Activated T-helper 2 cell treated with anti-CD3 and anti-CD28 coated beads, Interferon-gamma antibody, Interleukin-2, Interleukin-4, amounts not matched to agents 10 μg/mL and 5 μg/mL and 100 μg/mL, durations not matched to agents 14 hours and 24 hours and 36 hours (primary cell): Measurements from ENCODE around the gene EFNA4. TPM values are rescaled to one million over a fixed set of nuclear protein-coding genes. Genes with fewer than 3 reads are reported as not detected.
A peak's percentile ranks its signal among the peaks of the same experiment; 100 is the strongest.

Source experiments
- DNase-seq: peaks from one replicate; pipeline ENCODE4 v3.0.0; 2021; ENCODE audit warnings: low spot score
- H3K27ac Mint-ChIP-seq: one replicate; pipeline ENCODE4 v1.8.0; 2021; ENCODE audit warnings: mixed read lengths
- H3K27me3 Mint-ChIP-seq: one replicate; pipeline ENCODE4 v1.8.0; 2021; ENCODE audit warnings: low read depth, mixed read lengths
- H3K36me3 Mint-ChIP-seq: one replicate; pipeline ENCODE4 v1.8.0; 2021; ENCODE audit warnings: low read depth, mixed read lengths
- H3K4me1 Mint-ChIP-seq: one replicate; pipeline ENCODE4 v1.8.0; 2021; ENCODE audit warnings: low read depth, mixed read lengths
- H3K4me3 Mint-ChIP-seq: one replicate; pipeline ENCODE4 v1.8.0; 2021; ENCODE audit warnings: low read depth, mild to moderate bottlenecking, moderate library complexity, mixed read lengths
- H3K9me3 Mint-ChIP-seq: one replicate; pipeline ENCODE4 v1.8.0; 2021; ENCODE audit warnings: mixed read lengths
- intact Hi-C: fragments of 100-400 bp; cut with micrococcal nuclease; formaldehyde crosslinking; loops from one replicate; pipeline ENCODE4 v1.15.1; 2023
- total RNA-seq: library from RNA; stranded (reverse); gene quantifications from 2 replicates; pipeline ENCODE4 v1.2.3, GENCODE V29; 2022

Gene EFNA4
- total RNA-seq, 1 donor from 2014 or later, result 10.5 TPM

DNA sequence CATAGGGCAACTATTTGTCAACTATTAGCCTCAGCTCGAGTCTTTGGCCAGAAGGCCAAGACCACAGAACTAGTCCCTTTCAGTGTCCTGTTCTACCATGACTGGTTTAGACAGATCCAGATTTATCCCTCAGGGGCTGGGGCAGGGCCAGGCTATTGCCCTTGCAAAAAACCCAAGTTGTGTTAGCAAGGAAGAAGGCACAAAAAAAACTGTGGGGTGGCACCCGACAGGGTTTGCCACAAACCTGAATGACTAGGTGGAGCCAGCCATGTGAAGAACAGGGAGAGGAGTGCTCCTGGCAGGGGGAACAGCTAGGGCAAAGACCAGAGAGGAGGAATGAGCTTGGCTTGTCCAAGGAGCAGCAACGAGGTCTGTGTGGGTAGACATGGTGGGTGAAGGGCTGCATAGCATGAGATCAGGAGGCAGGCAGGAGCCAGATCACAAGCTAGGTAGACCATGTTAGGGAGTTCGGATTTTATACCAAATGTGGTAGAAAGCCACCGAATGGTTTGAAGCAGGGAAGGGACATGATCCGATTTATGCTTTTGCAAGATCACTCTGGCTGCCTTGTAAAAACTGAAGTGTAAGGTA is 25.6 kb upstream of the EFNA4 start:
- H3K36me3 Mint-ChIP-seq, result no peaks in the 10 kb centered on the region
- H3K27ac Mint-ChIP-seq, result no peak overlapping the region
- H3K27me3 Mint-ChIP-seq, result peaks cover 8% of the 10 kb centered on the region
- peaks cover 3% of the 10 kb centered on the region for H3K4me1 Mint-ChIP-seq
- intact Hi-C loops, result no loop called here
- no peak overlapping the region for H3K4me3 Mint-ChIP-seq
- no peak for DNase-seq
- H3K9me3 Mint-ChIP-seq, result no peaks in the 10 kb centered on the region

DNA sequence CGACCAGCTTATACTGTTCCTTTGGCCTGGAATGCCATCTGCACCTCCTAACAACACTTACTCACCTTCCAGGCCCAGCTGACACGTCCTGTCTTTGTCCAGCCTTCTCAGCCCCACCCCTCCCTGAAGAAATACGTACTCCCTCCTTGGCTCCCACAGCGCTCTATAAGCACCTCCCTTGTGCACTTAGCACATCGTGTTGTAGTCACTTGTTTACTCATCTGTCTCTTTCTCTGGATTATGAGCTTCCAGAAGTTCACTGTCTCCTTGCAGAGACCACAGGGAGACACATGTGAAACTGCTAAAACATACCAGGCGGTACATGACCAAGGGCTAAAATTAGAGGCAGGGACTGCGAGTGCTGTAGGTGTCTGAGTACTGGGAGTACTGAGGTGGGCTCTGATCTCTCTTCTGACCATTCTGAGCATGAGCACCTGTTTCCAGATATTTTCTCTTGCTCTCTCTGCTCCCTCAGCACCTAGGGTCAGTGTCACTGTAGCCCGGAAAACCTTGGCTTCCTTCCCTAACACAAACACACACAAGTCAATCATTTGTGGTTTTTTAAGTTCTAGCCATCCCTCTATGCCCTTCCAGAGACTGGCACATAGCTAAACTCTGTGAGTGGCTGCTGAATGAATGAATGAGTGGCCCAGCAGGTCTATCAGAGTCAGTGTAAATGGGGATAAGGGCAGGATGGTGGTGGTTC is 24.8 kb upstream of the EFNA4 start:
- H3K4me1 Mint-ChIP-seq, result peaks cover 3% of the 10 kb centered on the region
- intact Hi-C loops, result no loop called here
- no peaks in the 10 kb centered on the region for H3K36me3 Mint-ChIP-seq
- DNase-seq, result no peak
- no peaks in the 10 kb centered on the region for H3K9me3 Mint-ChIP-seq
- H3K4me3 Mint-ChIP-seq, result no peak overlapping the region
- H3K27me3 Mint-ChIP-seq, result peaks cover 8% of the 10 kb centered on the region
- H3K27ac Mint-ChIP-seq, result no peak overlapping the region

DNA sequence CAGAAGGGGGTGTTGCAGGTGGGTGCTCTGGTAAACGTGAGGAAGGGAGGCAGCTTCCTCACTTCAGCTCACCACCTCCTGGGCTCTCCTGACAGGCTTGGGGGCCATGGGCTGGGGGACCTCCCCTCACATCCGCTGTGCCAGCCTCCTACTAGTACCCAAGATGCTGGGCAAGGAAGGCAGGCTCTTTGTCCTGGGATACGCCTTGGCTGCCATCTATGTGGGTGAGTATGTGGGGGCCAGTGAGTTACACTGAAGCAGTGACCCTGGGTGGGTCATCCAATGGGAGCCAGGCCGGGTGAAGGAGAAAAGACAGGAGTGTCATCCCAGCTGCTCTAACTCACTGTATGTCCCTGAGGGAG is 24.3 kb upstream of the EFNA4 start:
- intact Hi-C loops, result no loop called here
- Mint-ChIP-seq H3K9me3 (no peaks in the 10 kb centered on the region), H3K27me3 (peaks cover 8% of the 10 kb centered on the region), H3K4me3 (no peak overlapping the region), H3K36me3 (no peaks in the 10 kb centered on the region), H3K27ac (no peak overlapping the region), H3K4me1 (peaks cover 3% of the 10 kb centered on the region)
- no peak for DNase-seq

DNA sequence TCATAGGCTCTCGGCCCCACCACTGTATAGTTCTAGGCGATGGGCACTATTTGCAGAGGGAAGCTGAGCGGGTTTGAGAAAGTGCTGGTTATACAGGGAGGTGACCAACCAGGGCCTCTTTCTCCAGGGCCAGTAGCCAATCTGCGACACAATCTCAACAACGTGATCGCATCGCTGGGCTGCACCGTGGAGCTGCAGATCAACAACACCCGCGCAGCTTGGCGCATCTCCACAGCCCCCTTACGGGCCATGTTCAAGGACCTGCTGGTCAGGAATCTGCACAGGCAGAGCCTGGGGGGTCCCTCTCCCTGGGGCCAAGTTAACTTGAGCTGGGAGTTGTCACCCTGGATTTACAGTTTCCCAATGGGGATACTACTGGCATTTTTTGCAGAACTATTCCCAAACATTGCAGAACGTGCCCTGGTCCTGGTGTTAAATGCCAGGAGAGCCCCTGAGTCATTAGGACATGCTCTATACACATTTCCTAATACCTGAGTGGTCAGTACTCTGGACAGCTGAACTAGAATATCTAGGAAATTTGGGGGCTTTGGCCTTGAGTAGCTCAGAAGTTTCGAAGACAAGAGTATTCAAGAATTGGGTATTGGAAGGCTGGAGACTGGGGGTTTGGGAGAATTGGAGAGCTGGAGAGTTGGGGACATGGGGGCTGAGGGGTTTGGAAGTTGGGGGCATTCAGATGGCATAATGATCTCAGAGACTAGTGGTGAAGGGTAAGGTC is 23.0 kb upstream of the EFNA4 start:
- peaks cover 7% of the 10 kb centered on the region for H3K27me3 Mint-ChIP-seq
- H3K4me3 Mint-ChIP-seq, result no peak overlapping the region
- peaks cover 14% of the 10 kb centered on the region for H3K4me1 Mint-ChIP-seq
- no peaks in the 10 kb centered on the region for H3K9me3 Mint-ChIP-seq
- no peak for DNase-seq
- no peaks in the 10 kb centered on the region for H3K36me3 Mint-ChIP-seq
- H3K27ac Mint-ChIP-seq, result no peak overlapping the region
- intact Hi-C loops, result no loop called here

DNA sequence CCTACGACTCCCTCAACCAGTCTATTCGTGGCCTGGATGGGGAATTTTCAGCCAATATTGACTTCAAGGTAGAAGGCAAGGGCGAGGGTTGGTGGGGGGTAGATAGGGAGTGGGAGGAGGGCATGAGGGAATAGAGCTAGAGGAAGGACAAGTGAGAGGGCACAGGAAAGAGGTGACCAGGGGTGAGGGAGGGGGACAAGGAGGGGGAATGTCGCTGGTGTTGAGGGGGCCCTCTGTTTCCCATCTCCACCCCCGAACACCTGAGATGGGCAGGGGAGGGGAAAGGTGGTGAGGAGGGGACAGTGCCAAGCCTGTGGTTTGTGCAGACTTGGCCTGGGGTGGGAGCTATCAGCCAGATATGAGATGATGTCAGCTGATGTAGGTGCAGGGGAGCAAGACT is 20.8 kb upstream of the EFNA4 start:
- no peak overlapping the region for H3K27ac Mint-ChIP-seq
- no peaks in the 10 kb centered on the region for H3K9me3 Mint-ChIP-seq
- peaks cover 6% of the 10 kb centered on the region for H3K27me3 Mint-ChIP-seq
- intact Hi-C loops, result no loop called here
- H3K4me3 Mint-ChIP-seq, result no peak overlapping the region
- H3K4me1 Mint-ChIP-seq, result peaks cover 15% of the 10 kb centered on the region
- DNase-seq, result no peak
- no peaks in the 10 kb centered on the region for H3K36me3 Mint-ChIP-seq

DNA sequence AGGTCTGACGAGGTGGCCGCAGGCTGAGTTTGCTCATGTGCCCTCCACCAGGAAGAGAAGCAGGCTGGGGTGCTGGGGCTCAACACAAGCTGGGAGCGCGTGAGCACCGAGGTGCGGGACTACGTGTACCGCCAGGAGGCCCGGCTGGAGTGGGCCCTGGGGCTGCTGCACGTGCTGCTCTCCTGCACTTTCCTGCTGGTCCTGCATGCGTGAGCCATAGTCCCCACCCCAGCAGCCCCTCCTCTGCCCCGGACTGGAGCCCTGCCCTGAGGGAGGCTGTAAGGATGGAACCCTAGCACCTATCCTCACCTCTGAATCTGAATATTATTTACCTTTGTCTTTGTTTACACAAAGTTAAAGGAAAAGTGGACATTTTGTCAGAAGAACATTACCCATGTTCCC is 20.2 kb upstream of the EFNA4 start:
- Mint-ChIP-seq H3K9me3 (no peaks in the 10 kb centered on the region), H3K4me1 (peaks cover 15% of the 10 kb centered on the region), H3K4me3 (no peak overlapping the region), H3K36me3 (no peaks in the 10 kb centered on the region), H3K27ac (no peak overlapping the region), H3K27me3 (peaks cover 2% of the 10 kb centered on the region)
- no peak for DNase-seq
- intact Hi-C loops, result no loop called here

DNA sequence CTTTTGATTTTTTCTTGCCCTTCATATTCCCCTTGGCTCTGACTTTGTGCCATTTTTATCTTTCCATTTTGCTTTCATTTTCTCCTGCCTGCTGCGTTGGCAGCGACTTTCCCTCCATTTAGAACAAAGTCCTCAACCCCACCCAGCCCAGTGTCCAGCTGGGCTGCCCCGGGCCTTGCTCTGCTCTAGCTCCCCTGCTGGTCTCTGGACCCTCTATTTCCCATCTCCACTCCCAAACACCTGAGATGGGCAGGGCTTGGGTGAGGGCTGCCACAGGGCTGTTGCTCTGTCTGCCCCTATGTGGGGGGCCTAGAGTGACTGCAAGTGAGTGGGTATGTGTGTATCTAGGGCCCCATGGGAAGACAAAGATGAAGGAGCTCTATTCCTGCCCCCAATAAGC is 19.7 kb upstream of the EFNA4 start:
- Mint-ChIP-seq H3K27ac (no peak overlapping the region), H3K27me3 (no peaks in the 10 kb centered on the region), H3K36me3 (no peaks in the 10 kb centered on the region), H3K4me1 (peaks cover 15% of the 10 kb centered on the region), H3K9me3 (no peaks in the 10 kb centered on the region), H3K4me3 (no peak overlapping the region)
- no peak for DNase-seq
- intact Hi-C loops, result loop anchor here (2.0 kb wide), 1 partner anchor 17 kb away; no protein-coding TSS in a partner anchor

DNA sequence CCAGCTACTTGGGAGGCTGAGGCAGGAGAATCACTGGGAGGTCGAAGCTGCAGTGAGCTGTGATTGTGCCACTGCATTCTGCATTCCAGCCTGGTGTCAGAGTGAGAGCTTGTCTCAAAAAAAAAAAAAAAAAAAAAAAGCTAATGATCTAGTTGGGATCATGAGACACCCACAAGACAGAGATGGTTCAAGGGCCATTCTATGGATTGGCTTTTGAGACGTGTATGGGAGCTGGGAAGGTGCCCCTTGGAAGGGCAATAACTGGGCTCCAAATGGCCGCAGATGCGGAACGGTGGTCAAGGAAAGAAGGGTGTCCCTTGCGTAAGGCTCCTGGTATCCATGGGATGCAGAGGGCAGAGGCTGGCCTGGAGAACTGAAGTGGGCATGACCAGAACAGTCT is 19.2 kb upstream of the EFNA4 start:
- DNase-seq, result no peak
- Mint-ChIP-seq H3K4me1 (peaks cover 12% of the 10 kb centered on the region), H3K27ac (no peak overlapping the region), H3K36me3 (no peaks in the 10 kb centered on the region), H3K27me3 (no peaks in the 10 kb centered on the region), H3K4me3 (no peak overlapping the region), H3K9me3 (no peaks in the 10 kb centered on the region)
- intact Hi-C loops, result loop anchor here (2.0 kb wide), 1 partner anchor 16 kb away; no protein-coding TSS in a partner anchor

DNA sequence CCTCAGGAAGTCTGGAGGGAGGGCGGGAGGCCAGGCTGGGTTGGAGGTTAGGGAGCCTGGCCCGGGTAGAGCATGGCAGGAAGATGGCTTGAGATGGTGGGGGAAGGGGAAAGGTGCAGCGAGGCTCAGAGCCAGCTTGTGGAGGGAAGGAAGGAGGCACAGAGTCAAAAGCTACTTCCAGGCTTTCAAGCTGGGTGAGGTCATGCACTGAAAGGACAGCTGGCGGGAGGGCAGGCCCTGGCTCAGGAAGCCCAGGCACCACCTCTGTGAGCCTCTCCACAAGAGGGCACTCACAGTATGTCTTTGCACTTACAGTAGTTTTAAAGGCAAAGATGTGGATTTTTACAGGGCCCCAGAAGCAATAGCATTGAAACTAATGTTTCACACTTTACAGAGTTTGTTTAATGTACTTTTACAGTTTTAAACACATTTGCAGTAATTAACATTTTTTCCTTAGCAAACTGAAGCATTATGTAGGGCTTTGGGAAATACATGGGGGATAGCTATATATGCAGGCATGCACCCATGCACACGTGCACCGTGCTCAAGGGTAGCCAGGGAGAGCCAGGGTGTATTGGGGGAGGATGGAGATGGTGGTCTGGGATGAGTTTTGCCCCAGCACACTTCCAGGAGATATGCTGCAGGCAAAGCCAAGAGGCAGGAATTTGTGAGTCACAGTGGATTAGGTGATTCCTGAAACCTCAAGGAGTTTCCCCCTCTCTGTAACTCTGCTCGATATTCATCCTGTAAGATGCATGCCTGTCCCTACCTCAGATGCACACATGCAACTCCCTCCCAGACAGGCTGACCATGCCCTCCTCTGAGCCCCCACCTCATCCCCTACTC is 18.5 kb upstream of the EFNA4 start:
- intact Hi-C loops, result loop anchor here (2.0 kb wide), 1 partner anchor 16 kb away; no protein-coding TSS in a partner anchor
- Mint-ChIP-seq H3K27me3 (no peaks in the 10 kb centered on the region), H3K4me1 (peaks cover 17% of the 10 kb centered on the region), H3K9me3 (no peaks in the 10 kb centered on the region), H3K36me3 (no peaks in the 10 kb centered on the region), H3K4me3 (no peak overlapping the region), H3K27ac (peak overlapping the region; percentile 44)
- DNase-seq, result peak; percentile 51

DNA sequence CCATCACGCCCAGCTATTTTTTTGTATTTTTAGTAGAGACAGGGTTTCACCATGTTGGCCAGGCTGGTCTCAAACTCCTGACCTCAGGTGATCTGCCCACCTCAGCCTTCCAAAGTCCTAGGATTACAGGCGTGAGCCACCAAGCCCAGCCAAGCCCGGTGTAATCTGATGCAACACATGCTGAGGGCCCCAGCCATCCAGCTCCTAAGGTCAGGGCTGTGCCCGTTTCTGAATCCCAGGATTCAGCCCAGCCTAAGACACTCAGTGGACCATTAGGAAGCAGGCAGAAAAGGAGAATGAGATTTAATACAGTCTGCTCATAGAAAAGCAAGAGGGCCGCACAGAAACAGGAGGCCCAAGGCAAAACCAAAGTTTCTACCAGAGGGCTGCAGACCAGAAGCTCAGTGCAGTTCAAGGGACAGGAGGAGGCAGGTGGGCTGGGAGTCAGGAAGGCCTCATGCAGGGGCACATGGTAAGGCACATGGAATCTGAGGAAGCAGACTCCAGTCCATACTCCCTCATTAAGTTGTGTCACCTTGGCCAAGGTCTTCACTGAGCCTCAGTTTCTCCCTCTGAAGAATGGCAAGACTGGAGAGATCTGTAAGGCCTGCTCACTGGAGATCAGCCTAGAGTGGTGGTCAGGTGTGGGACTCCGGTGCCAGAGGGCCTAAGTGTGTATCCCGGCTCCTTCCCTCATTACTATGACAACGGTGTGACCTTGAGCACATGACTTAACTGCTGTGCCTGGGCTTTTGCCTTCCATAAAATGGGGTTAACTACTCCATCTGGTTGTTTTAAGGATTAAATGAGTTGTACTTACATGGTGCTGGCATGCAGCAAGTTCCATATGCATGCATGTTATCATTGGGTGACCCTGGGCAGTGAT is 14.8 kb upstream of the EFNA4 start:
- Mint-ChIP-seq H3K36me3 (no peaks in the 10 kb centered on the region), H3K4me3 (no peak overlapping the region), H3K27me3 (no peaks in the 10 kb centered on the region), H3K9me3 (no peaks in the 10 kb centered on the region), H3K4me1 (peaks cover 36% of the 10 kb centered on the region), H3K27ac (peak overlapping the region; percentile 18)
- no peak for DNase-seq
- intact Hi-C loops, result no loop called here

DNA sequence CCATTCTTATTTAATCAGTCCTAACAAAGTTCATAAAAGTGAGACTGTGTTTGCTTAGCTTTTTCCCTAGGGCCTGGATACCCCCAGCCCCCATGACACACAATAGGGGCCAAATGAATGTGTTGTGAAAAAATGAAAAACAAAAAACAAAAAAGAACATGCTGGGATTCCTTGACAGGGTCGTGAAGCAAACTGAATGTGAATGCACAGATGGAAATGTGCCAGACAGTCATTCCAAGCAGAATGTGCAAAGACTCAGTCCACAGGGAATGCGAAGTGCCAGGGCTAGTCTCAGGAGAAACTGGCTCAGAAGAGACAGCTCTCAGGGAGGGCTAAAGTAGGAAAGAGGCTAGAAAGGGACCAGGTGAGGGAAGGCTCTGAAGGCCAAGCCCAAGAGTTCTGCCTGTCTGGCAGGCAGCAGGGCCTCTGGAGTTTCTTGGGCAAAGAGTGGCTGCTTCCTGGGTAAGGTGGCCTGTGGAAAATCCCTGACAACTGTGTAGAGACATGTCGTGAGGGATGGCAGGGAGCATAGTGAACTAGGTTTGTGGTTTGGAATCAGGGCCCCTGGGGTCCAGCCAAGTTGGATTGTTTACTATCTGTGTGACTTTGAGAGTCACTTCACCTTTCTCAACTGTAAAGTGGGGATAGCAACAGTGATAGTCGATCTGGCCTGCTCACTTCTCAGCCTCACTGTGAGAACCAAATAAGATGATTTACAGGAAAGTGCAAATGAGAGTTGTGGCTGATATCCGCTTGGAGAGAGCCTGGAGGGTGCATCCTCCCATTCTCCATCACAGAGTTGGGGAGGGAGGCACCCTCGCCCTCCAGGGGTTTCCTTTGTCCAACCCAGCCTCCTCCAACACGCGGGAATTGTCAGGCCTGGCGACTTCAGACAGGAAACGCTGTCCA is 13.6 kb upstream of the EFNA4 start:
- Mint-ChIP-seq H3K36me3 (no peaks in the 10 kb centered on the region), H3K4me3 (peak overlapping the region; percentile 84), H3K27ac (peak overlapping the region; percentile 79), H3K27me3 (no peaks in the 10 kb centered on the region), H3K4me1 (peaks cover 30% of the 10 kb centered on the region), H3K9me3 (no peaks in the 10 kb centered on the region)
- no peak for DNase-seq
- intact Hi-C loops, result loop anchor here (1.0 kb wide), 1 partner anchor 13 kb away; the partner anchor contains the start of gene EFNA4
